GM18520 (cell line): ENCODE data around the gene TUBA4B.
A peak's percentile ranks its signal among the peaks of the same experiment; 100 is the strongest.

Experiments
- ATAC-seq: cut with Tn5 transposase; IDR thresholded peaks from one replicate; pipeline ENCODE4 v1.9.1; 2021; ENCODE audit not compliant: unreplicated experiment

TUBA4B gene

DNA sequence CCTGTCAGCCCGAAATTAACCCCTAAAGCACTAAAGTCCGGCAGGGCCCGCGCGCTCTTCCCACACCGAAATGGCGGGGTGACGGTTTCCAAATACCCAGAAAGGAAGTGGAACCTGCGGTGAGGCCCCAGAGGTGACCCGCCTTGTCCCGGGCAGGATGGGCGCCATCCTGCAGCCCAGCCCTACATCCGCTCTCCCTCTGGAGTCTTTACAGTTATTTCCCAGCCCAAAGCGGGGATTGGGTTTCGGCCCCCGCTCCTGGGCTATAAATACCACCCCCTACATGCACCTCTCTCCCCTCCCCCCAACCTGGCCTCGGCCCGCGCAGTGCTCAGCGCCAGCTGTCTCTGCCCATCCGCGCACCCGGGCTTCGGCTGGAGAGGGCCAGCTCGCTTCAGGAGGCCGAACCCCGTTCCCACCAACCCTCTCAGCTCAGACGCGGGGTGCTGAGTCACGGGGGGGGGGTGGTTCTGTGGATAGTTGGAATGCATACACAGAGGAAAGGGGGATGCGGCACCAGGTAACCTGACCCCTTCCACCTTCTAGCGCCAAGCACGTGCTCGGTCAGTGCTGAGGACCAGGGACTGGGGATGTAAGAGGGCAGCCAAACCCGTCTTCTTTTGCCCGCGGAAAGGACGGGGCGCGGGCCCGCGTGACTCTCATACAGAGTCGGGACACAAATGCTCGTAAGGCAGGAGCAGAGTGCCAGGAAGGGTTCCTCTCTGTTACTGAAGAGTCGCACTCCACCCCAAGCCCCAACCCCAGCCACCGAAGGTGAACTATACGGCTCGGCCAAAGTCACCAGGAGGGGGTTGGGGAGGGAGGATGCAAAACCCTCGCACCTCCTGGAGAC is at the start of gene TUBA4B:
TSS of gene TUBA4B (plus strand) at position 344 of the 853 bp plus-strand sequence. CDS start at position 509, 165 bp downstream.
- ATAC-seq = no peak

DNA sequence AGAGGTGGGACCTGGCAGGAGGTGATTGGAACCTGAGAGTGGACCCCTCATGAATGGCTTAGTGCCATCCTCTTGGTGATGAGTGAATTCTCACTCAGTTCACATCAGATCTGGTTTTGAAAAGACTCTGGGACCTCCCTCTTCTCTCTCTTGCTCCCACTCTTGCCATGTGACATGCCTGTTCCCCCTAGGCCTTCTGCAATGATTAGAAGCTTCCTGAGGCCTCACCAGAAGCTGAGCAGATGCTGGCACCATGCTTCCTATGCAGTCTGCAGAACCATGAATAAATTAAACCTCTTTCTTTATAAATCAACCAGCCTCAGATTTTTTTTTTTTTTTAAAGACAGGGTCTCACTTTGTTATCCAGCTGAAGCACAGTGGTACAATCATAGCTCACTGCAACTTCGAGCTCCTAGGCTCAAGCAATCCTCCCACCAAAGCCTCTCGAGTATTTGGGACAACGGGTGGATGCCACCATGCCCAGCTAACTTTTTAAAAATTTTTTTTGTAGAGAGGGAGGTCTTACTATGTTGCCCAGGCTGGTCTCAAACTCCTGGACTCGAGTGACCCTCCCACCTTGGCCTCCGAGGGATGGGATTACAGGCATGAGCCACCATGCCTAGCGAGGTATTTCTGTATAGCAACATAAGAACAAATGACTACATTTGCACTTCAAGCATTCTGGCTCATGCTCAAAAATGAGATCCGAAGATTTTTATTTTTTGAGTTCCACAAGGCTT is 48.4 kb upstream of the TUBA4B start:
- no peak for ATAC-seq

DNA sequence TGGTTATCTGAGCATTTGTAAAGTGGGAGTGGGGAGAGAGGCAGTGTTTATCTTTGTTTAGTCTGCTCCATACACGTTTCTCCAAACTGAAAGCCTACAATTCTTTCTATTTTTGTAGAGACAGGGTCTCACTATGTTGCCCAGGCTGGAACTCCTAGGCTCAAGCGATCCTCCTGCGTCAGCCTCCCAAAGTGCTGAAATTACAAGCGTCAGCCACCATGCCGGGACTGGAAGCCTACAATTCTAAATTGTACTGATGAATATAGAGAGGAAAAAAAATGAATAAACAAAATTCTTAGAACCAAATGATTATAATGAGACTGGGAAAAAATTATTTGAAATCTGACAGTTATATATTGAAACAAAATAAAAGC is 47.9 kb upstream of the TUBA4B start:
- ATAC-seq = no peak

DNA sequence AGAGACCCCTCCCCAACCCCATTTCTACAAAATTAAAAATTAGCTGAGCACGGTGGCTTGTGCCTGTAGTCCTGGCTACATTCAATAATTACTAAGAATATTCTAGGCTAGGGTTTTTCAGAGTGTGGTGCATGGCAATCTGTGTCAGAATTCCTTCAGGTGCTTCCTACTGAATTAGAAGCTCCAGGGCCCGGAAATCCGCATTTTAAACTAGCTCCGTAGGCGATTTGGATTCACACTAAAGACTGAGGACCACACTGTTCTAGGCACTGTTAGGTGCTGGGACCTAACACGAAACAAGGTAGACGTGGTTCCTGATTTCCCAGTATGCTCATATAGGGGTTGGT is 47.1 kb upstream of the TUBA4B start:
- no peak for ATAC-seq

DNA sequence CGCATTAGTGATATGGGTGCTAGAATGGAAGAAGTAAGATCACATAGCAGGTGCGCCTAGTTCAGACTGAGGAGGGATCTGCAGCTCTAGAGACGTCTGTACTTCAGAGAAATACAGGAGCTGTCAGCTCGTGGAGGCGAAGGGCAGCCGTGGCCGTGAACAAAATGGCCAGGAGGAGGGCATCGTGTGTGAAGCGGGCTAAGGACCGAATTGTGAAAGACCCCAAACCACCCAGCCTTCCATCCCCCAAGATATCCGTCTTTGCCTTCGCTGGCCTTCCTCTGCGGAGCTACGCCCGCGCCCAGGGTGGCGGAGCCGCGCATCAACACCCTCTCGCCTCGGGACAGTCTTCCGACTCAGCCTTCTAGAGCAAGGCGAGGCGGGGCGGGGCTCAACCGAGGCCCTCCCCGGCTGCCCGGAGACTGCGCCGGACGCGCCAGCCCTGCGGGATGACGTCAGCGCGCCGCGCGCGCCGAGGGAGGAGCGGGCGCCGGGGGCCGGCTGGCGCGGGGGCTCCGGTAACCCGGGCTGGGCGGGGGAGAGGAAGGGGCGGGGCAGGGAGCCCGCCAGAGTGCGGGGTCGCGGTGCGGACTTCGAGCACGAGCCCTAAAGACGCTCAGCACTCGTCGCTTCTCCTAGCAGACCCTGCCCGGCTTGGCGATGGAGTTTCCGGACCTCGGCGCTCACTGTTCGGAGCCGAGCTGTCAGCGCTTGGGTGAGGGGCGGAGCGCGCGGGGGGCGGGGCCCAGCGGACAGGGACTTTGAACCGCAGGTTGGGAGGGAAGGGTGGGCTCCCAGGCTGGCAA is 46.5 kb upstream of the TUBA4B start, which contains the start of gene ZFAND2B:
TSS of gene ZFAND2B (plus strand) at position 455 of the 806 bp plus-strand sequence. CDS start at position 661, 206 bp downstream.
- peak; percentile 98 for ATAC-seq

DNA sequence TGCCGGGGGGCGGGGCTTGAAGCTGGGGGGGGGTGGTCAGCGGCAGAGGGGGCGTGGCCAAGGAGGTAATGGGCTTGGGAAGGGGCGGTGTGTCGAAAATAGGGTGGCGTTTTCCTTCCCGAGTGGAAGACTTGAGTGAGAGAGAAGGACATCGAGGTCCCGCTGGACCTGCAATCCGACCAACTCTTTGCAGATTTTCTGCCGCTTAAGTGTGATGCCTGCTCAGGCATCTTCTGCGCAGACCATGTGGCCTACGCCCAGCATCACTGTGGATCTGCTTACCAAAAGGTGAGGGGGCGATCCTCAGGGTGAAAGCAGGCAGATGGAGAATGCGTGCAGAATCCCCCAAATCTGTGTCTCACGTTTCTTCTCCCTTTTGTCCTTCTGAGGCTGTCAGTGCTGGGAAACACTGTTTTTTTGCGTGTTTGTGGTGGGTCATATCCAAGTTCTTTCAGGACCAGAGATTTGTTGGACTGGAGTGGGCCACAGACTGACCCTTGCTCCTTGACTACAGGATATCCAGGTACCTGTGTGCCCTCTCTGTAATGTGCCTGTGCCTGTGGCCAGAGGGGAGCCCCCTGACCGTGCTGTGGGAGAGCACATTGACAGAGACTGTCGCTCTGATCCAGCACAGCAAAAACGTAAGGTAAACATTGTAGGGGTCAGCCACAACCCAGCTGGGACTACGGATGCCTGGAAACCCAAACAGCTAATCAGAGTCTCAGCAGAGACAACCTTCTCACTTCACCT is 45.7 kb upstream of the TUBA4B start:
- ATAC-seq = no peak

- ATAC-seq = no peak
Measured at GRCh38 chr2:219207884-219208740, 44.9 kb upstream of the TUBA4B start.

DNA sequence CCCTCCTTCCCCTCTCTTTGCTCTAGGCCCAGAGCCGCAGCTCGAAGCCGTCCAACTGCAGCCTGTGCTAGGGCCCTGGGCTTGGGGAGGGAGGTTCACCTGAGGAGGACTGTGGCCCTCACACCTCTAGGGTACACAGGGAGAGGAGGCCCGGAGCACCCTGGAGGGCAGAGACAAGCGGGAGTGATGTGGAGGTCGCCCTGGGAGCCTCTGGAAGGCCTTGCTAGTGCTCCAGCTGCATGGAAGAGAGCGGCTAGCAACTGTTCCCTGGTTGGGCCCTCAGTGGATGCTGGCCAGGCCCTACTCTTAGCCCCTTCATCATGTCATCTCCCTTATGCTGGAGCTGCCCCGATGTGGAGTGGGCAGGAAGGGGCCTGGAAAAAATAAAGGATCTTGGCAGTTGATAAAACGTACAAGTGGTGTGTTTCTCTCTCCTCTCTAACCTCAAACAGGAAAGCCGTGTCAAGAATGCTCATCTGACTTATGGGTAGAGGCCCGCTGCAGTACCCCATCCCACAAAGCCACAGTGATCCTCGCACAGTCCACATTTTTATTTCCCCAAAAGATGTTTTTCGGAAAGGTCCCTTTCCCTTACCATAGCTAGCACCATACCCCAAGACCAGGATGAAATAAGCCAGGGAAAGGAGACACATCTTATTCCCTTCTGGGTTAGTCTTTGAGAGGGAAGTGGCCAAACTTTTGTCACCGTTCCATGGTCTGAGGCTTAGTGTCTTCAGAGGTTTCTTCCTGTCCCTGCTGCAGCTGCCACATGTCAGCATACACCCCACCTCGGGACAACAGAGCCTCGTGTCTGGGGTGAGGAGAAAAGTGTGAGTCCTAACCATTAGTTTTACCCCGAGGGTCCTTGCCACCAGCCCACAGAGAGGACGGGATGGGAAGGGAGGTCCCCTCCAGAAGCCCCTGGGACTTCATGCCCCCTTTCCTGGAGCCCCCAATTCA is 43.5 kb upstream of the TUBA4B start:
- ATAC-seq = no peak

GRCh38 chr2:219210196-219210885 is 42.7 kb upstream of the TUBA4B start:
- ATAC-seq = no peak

- no peak for ATAC-seq
Measured at GRCh38 chr2:219210886-219211362, 42.1 kb upstream of the TUBA4B start.

DNA sequence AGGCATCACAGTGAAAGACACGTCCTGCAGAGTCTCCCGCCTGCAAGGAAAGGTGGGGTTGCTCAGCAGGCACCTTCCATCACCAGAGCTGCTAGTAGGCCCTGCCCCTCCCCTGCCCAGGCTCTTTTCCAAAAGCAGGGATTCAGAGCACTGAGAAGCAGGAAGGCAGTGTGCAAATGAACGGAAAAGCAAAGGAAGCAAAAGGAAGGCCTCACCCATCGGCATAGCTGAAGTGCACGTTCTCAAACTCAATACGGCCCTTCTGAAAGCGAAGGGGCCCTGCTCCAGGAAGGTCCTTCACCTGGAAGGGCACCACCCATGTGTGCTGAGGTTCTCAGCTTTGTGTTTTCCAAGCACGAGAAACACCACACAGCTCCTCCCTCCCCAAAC is 40.0 kb upstream of the TUBA4B start:
- ATAC-seq = no peak

DNA sequence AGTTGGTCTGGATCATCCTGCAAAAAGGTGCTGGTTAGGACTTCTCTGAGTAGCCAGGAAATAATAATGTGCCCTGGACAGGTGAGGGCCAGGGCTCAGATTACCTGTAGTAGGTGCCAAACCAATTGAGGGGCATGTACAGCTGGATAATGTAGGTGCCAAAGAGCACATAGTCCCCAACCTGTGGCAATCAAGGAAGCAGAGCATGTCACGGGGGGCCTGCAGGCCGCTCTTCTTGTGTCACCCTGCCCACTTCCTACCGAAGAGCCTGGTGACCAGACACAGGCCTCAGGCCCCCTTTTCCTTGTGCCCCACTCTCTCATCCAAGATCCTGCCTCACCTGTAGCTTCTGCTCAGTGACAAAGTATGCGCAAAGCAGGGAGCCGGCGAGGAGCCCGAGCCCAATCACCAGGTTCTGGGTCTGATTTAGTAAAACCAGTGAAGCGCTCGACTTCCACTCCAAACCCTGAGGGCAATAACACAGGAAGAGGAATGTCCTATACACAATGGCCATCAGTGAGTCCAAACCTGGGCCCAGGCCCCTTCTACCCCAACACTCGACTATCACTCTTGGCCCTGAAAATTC is 39.5 kb upstream of the TUBA4B start:
- ATAC-seq = no peak

DNA sequence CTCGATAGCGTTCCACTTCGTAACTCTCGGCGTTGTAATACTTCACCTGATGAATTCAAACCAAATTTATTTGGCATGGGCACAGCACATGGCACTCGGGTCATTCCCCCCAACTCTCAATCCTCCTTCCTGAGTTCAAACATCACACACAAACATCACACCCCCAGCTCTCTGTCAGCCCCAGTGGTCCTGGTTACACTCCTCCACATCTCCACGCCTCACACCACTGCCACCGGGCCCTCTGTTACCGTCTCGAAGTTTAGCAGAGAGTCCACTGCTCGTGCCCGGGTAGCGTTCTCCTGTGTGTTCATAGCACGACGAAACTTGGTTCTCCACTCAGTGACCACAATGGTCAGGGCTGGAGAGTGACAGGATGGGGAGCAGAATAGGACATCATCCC is 38.9 kb upstream of the TUBA4B start:
- ATAC-seq = no peak

GRCh38 chr2:219214786-219215185 is 38.3 kb upstream of the TUBA4B start:
- ATAC-seq = no peak

DNA sequence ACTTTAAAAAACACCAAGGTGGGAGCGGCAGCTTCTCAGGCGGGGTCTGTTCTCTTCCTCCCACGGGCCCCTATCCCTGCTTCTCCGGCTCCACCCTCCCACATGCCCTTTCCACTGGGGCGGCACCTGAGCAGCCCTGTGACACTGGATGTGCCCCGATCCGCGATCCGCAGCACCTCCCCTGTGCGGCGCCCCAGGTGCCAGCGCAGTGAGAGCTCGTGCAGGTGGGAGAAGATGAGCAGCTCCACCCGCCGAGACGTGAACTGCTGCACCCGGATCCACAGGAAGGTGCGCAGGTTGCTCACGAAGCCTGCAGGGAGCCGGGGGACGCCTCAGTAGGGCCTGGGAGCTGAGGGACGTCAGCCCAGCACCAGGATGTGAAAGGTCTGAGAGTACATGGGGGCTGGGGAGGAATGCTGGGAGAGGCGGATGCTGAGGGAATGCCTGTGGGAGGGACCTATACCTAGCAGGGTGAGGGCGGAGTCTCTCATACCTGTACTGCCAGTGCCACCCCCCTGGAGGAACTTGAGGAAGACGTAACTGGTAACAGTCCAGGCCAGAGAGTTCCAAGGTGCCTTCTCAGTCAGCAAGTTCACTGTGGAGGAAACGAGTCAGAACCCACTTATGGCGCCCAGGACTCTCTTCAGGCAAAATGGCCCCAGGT is 37.0 kb upstream of the TUBA4B start:
- ATAC-seq = no peak

- no peak for ATAC-seq
Measured at GRCh38 chr2:219216535-219216915, 36.5 kb upstream of the TUBA4B start.

GRCh38 chr2:219218217-219218731 is 34.8 kb upstream of the TUBA4B start:
- peak; percentile 11 for ATAC-seq
